Transverse colon (tissue), 4 donors: ENCODE data around the gene TRPM8. TPM values are rescaled to one million over a fixed set of nuclear protein-coding genes. Genes with fewer than 3 reads are reported as not detected.
A peak's percentile ranks its signal among the peaks of the same experiment; 100 is the strongest.
"Not testable (repeated sequence)": the region's sequence is repeated elsewhere in the genome, so short reads cannot be mapped to it uniquely, and the experiment has no call there.

Experiments
- DNase-seq: peaks from one replicate; pipeline ENCODE4 v3.0.0-alpha.2; 2019
- H3K27ac ChIP-seq, 4 donors: fragments of 200-600 bp; sonication (generic); 2 replicates each; pipeline ENCODE4 v1.5.1; 2016 to 2018; ENCODE audit warnings: inconsistent platforms in 4 of 4
- H3K27me3 ChIP-seq: fragments of 200-600 bp; sonication (generic); 2 replicates; pipeline ENCODE4 v1.5.1; 2017; ENCODE audit warnings: inconsistent platforms
- H3K36me3 ChIP-seq, 4 donors: fragments of 200-600 bp; sonication (generic); 2 replicates each; pipeline ENCODE4 v1.5.1; 2017 to 2019; ENCODE audit warnings: inconsistent platforms in 4 of 4
- H3K4me1 ChIP-seq, 4 donors: fragments of 200-600 bp; sonication (generic); 2 replicates each; pipeline ENCODE4 v1.5.1; 2017 to 2020; ENCODE audit warnings: inconsistent platforms in 4 of 4
- H3K4me3 ChIP-seq, 4 donors: fragments of 200-600 bp; sonication (generic); 1 replicate in 1 of 4; 2 replicates in 3 of 4; pipeline versions ENCODE4 v1.5.1 to v1.6.1; 2017 to 2019; ENCODE audit warnings: inconsistent platforms in 4 of 4
- H3K9me3 ChIP-seq, 2 donors: fragments of 200-600 bp; sonication (generic); 2 replicates each; pipeline ENCODE4 v1.5.1; 2017 to 2019; ENCODE audit warnings: inconsistent platforms in 2 of 2
- EP300 ChIP-seq: sonication (generic); formaldehyde crosslinking; IDR thresholded peaks from one replicate; pipeline ENCODE4 v1.6.1; 2017; ENCODE audit warnings: antibody characterized with exemption, low read depth
- POLR2A ChIP-seq: fragments of 450-650 bp; IDR thresholded peaks from one replicate; pipeline ENCODE4 v1.6.1; 2016; ENCODE audit warnings: antibody characterized with exemption, mild to moderate bottlenecking, moderate library complexity
- POLR2AphosphoS5 ChIP-seq, 3 donors: sonication (generic); formaldehyde crosslinking; IDR thresholded peaks; one replicate each; pipeline ENCODE4 v1.6.1; 2016; ENCODE audit warnings: antibody characterized with exemption in 3 of 3
- WGBS, 2 donors: methylation state at CpG; one replicate each; pipeline ENCODE4 v1.1.5; 2018; ENCODE audit warnings: low coverage in 1 of 2; 5-methylcytosine and 5-hydroxymethylcytosine counted together
- in situ Hi-C, 4 donors: fragments of 200-750 bp; cut with MboI; loops; one replicate each; pipeline versions ENCODE4 v1.15.0 to v1.15.1; 2017; ENCODE audit warnings: low sequenced_read_pairs in 3 of 4, low pct_ligation_motif_present in 1 of 4, low pct_unique_long_range_greater_than_20kb in 1 of 4
- intact Hi-C: fragments of 100-400 bp; cut with DNase I; formaldehyde crosslinking; loops from one replicate; pipeline ENCODE4 v1.15.1; 2023; ENCODE audit warnings: low total_unique reads
- total RNA-seq, 4 donors: library from RNA; depleted of rRNA; stranded (reverse); fragments of >200 nt; gene quantifications; one replicate each; pipeline ENCODE4 v1.1.0, GENCODE V29; 2016
- TF ChIP-seq, protein P1 (sequence below), 5 experiments: fragments of 200-600 bp in 3 of 5; fragments of 450-650 bp in 2 of 5; sonication (generic) in 3 of 5; IDR thresholded peaks; 1 replicate in 2 of 5; 2 replicates in 3 of 5; pipeline ENCODE4 v1.5.1; 2016 to 2017; ENCODE audit warnings: antibody characterized with exemption in 5 of 5, inconsistent platforms in 3 of 5, mild to moderate bottlenecking in 2 of 5, moderate library complexity in 1 of 5

TRPM8 gene
- total RNA-seq, result not detected

DNA sequence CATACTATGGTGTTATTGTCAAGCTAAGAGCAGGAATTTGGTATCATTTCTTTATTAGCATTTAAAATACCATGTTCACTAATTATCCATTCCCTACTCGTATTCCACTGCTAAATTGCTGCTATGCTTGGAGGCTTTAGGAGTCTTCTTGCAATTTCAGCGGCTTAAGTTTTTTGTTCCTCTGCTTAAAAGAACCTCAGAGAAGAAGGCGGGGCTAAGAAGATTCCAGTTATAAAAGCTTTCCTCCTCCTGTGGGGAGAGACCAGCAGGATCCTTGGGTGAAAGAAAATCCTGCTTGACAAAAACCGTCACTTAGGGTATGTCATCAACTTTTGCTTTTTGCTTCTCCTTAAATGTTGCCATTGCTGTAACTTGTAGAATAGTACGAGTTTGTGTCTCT, at the start of gene TRPM8:
TRPM8 (plus strand) TSS at position 258 of the 400 bp plus-strand sequence. CDS start 9,165 bp downstream, outside the sequence.
- 26 to 28% methylated on average over 5 of the region's 5 CpGs for WGBS, 2 donors

DNA sequence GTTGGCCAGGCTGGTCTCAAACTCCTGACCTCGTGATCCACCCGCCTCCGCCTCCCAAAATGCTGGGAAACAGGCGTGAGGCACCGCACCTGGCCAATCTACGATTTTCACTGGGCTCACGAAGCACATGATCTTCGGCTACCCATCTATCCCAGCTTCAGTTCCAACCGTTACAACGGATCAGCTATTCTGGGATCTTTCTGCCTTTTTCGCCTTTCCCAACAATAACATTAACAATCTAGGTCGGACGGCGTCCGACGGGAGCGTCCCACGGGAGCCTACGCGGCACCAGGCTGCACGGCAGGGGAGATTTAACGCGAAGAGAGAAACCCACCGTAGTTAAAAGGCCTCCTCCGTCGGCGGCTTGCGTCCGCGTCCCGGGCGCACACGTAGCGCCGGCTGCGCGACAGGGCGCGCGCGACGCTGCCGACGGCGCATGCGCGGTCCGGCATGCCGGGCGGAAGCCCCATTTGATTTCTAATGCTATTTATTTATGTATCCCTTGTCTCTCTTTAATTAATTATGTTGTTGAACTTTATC, 49.1 kb upstream of the TRPM8 start, which contains the start of gene MSL3B:
MSL3B (minus strand) TSS at position 394 of the 540 bp plus-strand sequence.
- in situ Hi-C loops (no loop called here), intact Hi-C loops (no loop called here)
- Histone ChIP-seq H3K9me3 (peaks cover 0 to 4% of the 10 kb centered on the region in 2 donors), H3K27ac (peak within 1 kb of the TSS in 3 of 4 donors; percentile 25 to 53 (median 28)), H3K27me3 (peaks cover 36% of the 10 kb centered on the region), H3K36me3 (no peaks in the 10 kb centered on the region), H3K4me1 (no peaks in the 10 kb centered on the region), H3K4me3 (peak within 1 kb of the TSS; percentile 29 to 55 (median 42))
- TF ChIP-seq EP300 (no peak), POLR2A (no peak), POLR2AphosphoS5 (IDR thresholded peaks at IDR 0.05) (no peak)
- TF ChIP-seq, protein P1, sequence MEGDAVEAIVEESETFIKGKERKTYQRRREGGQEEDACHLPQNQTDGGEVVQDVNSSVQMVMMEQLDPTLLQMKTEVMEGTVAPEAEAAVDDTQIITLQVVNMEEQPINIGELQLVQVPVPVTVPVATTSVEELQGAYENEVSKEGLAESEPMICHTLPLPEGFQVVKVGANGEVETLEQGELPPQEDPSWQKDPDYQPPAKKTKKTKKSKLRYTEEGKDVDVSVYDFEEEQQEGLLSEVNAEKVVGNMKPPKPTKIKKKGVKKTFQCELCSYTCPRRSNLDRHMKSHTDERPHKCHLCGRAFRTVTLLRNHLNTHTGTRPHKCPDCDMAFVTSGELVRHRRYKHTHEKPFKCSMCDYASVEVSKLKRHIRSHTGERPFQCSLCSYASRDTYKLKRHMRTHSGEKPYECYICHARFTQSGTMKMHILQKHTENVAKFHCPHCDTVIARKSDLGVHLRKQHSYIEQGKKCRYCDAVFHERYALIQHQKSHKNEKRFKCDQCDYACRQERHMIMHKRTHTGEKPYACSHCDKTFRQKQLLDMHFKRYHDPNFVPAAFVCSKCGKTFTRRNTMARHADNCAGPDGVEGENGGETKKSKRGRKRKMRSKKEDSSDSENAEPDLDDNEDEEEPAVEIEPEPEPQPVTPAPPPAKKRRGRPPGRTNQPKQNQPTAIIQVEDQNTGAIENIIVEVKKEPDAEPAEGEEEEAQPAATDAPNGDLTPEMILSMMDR (IDR thresholded peaks at IDR 0.05), result no peak
- DNase-seq, result peak; percentile 47
- WGBS, 2 donors, result 0 to 15% methylated on average over 1 to 50 of the region's 50 CpGs

More for the DNA sequence above, at the start of gene TRPM8:
- H3K27me3 ChIP-seq, result peaks cover 33% of the 10 kb centered on the region
- in situ Hi-C loops, result no loop called here
- intact Hi-C loops, result no loop called here
- H3K36me3 ChIP-seq, result no peaks in the 10 kb centered on the region
- DNase-seq, result no peak
- no peaks in the 10 kb centered on the region for H3K9me3 ChIP-seq
- H3K27ac ChIP-seq, result no peak within 1 kb of the TSS
- no peaks in the 10 kb centered on the region for H3K4me1 ChIP-seq
- TF ChIP-seq POLR2AphosphoS5 (IDR thresholded peaks at IDR 0.05) (no peak), POLR2A (no peak), EP300 (no peak)
- TF ChIP-seq, protein P1 (IDR thresholded peaks at IDR 0.05), result no peak
- no peak within 1 kb of the TSS for H3K4me3 ChIP-seq

DNA sequence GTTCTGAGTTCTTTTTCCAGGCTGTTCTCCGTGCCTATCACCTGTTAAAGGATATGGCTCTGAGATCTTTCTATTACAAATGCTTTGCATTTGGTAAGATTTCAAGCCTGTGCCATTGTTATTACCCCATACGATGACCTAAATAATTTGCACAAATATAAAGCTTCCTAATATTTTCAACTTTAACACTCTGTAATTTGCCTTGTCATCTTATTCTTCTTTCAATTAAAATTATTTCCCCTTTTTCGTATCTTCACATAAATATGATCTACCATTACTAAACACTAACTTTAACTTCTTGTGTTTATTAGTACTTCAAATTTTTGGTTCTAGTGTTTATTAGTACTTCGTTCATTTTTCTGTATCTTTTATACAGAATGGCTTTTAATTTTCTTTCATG, 45.7 kb upstream of the TRPM8 start:
- peaks cover 46% of the 10 kb centered on the region for H3K27me3 ChIP-seq
- intact Hi-C loops (no loop called here), in situ Hi-C loops (no loop called here)
- no peaks in the 10 kb centered on the region for H3K4me1 ChIP-seq
- H3K4me3 ChIP-seq, result no peak overlapping the region
- peaks cover 0 to 4% of the 10 kb centered on the region in 2 donors for H3K9me3 ChIP-seq
- TF ChIP-seq, protein P1 (IDR thresholded peaks at IDR 0.05), result no peak
- no peak for TF ChIP-seq EP300
- no peak for TF ChIP-seq POLR2AphosphoS5 (IDR thresholded peaks at IDR 0.05)
- TF ChIP-seq POLR2A, result no peak
- 59 to 66% methylated on average over 4 of the region's 4 CpGs for WGBS, 2 donors
- H3K36me3 ChIP-seq, result no peaks in the 10 kb centered on the region
- H3K27ac ChIP-seq, result no peak overlapping the region
- no peak for DNase-seq

DNA sequence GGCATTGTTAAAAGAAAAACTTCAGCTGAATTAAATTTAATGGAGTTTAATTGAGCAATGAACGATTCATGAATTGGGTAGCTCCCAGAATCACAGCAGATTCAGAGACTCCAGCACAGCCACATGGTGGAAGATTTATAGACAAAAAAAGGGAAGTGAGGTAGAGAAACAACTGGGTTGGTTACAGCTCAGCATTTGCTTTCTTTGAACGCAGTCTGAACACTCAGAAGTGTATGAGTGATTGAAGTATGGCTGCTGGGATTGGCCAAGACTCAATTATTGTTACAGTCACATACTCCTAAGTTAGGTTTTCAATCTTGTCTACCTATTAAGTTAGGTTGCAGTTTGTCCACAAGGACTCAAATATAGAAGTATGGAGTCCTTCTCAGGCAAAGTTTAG, 45.0 kb upstream of the TRPM8 start:
- H3K36me3 ChIP-seq, DNase-seq, H3K27ac ChIP-seq, H3K4me3 ChIP-seq, H3K4me1 ChIP-seq, in situ Hi-C loops, intact Hi-C loops, H3K9me3 ChIP-seq: not testable (repeated sequence)
- WGBS, 2 donors, result 21 to 40% methylated on average over 2 of the region's 2 CpGs
- H3K27me3 ChIP-seq, result peaks cover 46% of the 10 kb centered on the region

DNA sequence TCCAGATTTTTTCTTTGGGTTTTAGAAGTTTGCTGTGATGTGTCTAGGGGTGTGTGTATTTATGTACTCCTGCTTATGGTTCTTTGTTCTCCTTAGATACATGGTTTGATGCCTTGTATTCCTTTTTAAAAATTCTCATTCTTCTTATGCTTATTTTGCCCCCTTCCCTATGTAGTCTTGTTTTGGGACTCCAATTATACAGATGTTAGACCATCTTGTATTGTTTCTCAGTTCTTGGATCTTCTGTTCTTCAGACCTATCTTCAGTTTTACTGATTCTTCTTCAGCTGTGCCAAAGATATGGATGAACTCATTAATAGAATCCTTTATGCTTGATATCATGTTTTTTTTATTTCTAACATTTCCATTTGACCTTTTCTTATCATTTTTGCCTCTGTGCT, 34.8 kb upstream of the TRPM8 start:
- Histone ChIP-seq H3K36me3 (no peaks in the 10 kb centered on the region), H3K27ac (no peak overlapping the region), H3K4me1 (no peaks in the 10 kb centered on the region), H3K9me3 (peaks cover 12 to 21% of the 10 kb centered on the region in 2 donors), H3K4me3 (no peak overlapping the region), H3K27me3 (peaks cover 15% of the 10 kb centered on the region)
- DNase-seq, result no peak
- TF ChIP-seq EP300, result no peak
- TF ChIP-seq, protein P1 (IDR thresholded peaks at IDR 0.05), result no peak
- no peak for TF ChIP-seq POLR2A
- intact Hi-C loops (no loop called here), in situ Hi-C loops (no loop called here)
